ENCODE results near the gene SPTBN1.

Gene SPTBN1

DNA sequence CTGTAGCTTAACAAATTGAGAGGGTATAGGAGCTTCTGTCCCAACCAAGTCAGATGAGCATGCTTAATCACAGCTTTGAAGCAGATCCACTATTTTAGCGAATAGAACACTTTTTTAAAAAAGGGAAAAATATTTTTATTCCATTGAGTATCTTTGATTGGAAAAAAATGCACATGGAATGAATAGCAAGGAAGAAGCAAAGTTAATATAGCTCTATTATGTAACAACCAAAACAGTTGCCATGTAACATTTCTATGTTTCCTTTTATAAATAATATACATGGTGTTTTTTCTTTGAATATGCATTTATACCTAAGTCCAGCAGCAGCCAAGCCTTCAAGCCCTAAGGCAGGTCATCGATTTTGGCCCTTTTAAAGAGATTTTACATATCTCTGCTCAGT is 21.4 kb upstream of the SPTBN1 start:
- FAIRE-seq = no peak

GRCh38 chr2:54435325-54436226 is 20.6 kb upstream of the SPTBN1 start:
- peak; percentile 89 for FAIRE-seq

DNA sequence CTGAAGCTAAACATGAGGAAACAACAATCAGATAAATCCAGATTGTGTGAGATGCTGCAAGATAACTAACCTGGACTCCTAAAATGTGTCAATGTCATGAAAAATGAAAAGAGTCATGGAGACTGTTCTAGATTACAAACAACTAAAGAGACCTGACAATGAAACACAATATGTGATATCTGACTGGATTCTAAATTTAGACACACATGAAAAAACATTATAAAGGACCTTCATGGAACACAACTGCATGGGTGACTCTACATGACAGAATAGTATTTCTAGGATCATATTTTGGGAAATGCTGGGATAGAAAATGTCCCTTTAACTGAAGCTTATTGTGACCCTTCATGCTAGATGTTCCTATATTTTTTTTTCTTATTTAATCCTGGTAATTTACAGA is 18.5 kb upstream of the SPTBN1 start:
- FAIRE-seq = no peak

GRCh38 chr2:54438271-54438670 is 17.9 kb upstream of the SPTBN1 start:
- no peak for FAIRE-seq

GRCh38 chr2:54439582-54439981 is 16.5 kb upstream of the SPTBN1 start:
- FAIRE-seq = no peak

DNA sequence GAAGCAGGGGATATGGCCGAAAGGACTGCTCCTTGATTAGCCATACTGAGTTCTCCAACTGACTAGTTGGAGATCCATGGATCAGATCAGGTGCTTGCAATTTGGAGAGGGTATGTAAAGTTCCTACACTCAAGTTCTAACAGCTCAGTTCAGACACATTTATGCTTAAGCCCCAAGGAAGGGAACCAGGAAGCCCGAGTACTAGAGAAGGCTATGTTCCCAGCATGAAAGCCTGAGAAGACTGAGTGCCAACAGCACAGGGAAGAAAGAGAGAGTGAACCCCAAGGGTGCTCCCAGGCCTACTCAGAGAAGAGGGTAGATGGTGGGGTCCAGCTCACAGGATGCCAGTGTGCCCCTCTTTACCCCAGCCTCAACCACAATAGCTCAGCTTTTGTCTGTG is 16.1 kb upstream of the SPTBN1 start:
- no peak for FAIRE-seq

GRCh38 chr2:54444503-54444902 is 11.6 kb upstream of the SPTBN1 start:
- FAIRE-seq = no peak

- FAIRE-seq = no peak
Measured at GRCh38 chr2:54446122-54446521, 10.0 kb upstream of the SPTBN1 start.

- no peak for FAIRE-seq
Measured at GRCh38 chr2:54446625-54447024, 9.5 kb upstream of the SPTBN1 start.

DNA sequence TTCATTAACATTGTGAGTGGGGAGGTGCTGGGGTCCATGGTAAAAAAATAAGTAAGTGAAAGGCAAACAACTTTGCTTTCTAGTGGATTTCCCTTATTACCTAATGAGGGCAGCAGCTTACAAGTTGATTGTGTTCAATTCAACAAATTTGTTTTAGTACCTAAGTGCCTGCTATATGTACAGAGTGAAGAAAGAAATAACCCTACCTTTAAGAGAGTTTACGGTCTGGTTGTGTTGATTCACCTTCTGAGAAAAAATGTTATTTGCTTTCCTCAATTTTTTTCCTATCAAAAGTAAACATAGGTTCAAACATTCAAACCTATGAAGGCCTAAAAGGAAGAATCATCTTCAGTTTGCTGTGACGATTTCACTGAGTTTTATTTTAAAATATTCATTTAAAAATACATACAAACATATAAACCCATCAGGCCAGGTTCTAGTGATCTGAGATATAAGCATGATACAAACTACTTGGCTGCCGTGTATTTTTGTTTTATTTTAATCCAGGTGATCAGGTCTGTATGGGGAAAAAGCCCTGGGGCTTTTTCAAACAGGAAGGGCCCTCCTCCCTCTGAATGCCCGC is 1.5 kb upstream of the SPTBN1 start:
- peak; percentile 36 for FAIRE-seq

GRCh38 chr2:54455131-54455562 is 980 bp upstream of the SPTBN1 start:
- no peak for FAIRE-seq

GRCh38 chr2:54456362-54456611 is 160 bp downstream of the SPTBN1 start:
- FAIRE-seq = no peak

- FAIRE-seq = no peak
Measured at GRCh38 chr2:54456612-54457322, 640 bp downstream of the SPTBN1 start.

DNA sequence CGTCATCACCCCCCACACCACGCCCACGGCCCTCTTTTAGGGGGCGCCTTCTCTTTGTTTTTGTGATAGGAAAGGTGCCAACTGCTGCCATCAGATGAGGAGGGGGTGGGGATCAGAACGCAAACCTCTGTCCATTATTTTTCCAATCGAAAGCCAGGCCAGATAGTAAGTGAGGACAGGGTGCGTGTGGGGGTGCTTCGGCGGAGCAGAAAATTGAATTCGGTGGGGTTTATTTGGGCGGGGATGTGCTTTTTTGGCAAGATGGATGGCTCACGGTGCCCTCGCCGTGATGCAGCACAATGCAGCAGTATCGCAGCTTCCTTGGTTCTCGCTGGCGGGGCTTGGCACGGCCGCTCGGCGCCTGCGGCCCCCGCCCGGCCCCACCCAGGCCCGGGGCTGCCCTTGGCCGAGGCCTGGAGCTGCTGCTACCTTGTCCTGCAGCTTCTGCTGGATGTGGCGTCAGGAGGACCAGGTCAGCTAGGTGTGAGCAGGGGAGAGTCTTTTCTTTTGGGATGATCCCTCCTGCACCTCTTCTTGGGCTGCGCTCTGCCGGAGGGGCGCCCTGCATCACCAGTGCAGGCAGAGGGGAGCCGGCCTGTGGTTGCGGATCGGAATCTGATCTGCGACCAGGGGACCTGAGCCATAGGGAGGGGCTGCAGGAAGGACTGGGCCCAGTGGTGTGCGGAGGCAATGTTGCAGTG is 1.3 kb downstream of the SPTBN1 start:
- no peak for FAIRE-seq

- FAIRE-seq = no peak
Measured at GRCh38 chr2:54459037-54459441, 2.9 kb downstream of the SPTBN1 start.

GRCh38 chr2:54461261-54461660 is 5.1 kb downstream of the SPTBN1 start:
- no peak for FAIRE-seq

- peak; percentile 21 for FAIRE-seq
Measured at GRCh38 chr2:54464341-54464740, 8.2 kb downstream of the SPTBN1 start.

- FAIRE-seq = no peak
Measured at GRCh38 chr2:54465143-54465542, 9.0 kb downstream of the SPTBN1 start.

DNA sequence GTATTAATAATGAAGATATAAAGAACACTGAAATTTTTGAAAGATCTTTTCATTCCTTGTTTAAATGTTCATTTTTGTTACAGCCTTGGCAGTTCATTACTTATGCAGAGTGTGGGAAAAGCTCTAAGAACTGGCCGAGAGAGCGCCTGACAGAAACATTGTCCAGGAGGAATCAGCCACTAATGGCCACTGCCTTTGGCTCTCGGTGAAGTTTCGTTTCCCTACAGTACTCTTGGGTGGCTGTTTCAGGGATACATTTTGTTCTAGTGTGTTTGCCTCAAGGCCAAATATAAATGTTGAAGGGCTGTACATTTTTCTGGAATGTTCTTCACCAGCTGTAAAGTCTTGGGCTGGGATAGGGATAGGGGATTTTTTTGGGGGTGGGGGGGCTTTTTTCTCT is 10.7 kb downstream of the SPTBN1 start:
- FAIRE-seq = no peak

GRCh38 chr2:54468673-54469072 is 12.5 kb downstream of the SPTBN1 start:
- FAIRE-seq = no peak

GRCh38 chr2:54469484-54470053 is 13.4 kb downstream of the SPTBN1 start:
- FAIRE-seq = no peak

DNA sequence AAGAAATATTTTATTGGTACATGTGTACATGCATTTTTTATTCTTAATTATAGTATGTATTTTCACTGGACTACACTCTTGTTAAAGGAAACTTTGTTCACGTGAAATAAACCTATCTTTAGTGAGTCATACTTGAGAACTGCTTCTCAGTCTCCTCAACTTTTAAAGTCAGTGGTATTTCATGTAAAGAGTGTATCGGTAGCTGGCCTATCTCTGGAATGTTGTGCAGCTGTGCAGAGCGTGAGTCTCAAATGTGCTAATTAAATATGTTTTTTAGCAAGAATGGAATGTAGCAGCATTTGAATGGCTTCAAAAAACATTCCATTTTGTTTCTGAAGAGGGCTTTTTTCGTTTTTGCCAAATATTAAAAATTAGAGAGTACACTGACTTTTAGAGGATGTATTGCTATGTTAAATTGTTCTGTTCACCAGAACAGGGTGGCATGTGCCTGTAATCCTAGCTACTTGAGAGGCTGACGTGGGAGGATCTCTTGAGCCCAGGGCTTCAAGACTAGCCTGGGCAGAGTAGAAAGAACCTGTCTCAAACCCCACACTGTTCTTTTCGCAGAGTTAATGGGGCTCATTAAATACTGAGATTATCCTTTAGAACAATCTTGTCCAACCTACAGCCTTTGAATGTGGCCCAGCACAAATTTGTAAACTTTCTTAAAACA is 14.3 kb downstream of the SPTBN1 start:
- no peak for FAIRE-seq
